PC-9 (cell line): ENCODE measurements around the gene SMIM1. TPM values are rescaled to one million over a fixed set of nuclear protein-coding genes. Genes with fewer than 3 reads are reported as not detected.

Experiments
- BruUV-seq: library from RNA; stranded (reverse); fragments of 400-500 nt; replicated peaks from 2 replicates; lab custom pipeline; 2021; lab: Mats Ljungman, UMichigan
- CTCF ChIA-PET: fragments of 300-600 bp; sonication (Branson Sonifier 250); formaldehyde crosslinking; loops from one replicate; lab custom pipeline; 2022; ENCODE audit warnings: antibody characterized with exemption; lab: Charles Lee
- POLR2A ChIA-PET: fragments of 300-600 bp; sonication (Branson Sonifier 250); formaldehyde crosslinking; loops from one replicate; lab custom pipeline; 2022; ENCODE audit warnings: antibody characterized with exemption; ENCODE audit not compliant: unreplicated experiment; lab: Charles Lee
- DNase-seq, 2 experiments: peaks; one replicate each; pipeline versions ENCODE4 v3.0.0 to v3.0.0-alpha.2; 2015 to 2022; ENCODE audit warnings: mixed read lengths in 1 of 2
- H2AFZ ChIP-seq: fragments of 200-600 bp; sonication (generic); 2 replicates; pipeline ENCODE4 v1.8.1; 2017; ENCODE audit warnings: antibody characterized with exemption
- H3F3A ChIP-seq: fragments of 200-600 bp; sonication (generic); 2 replicates; pipeline ENCODE4 v1.8.1; 2017; ENCODE audit warnings: antibody characterized with exemption, mild to moderate bottlenecking, low read depth; ENCODE audit not compliant: insufficient read depth
- H3K27ac ChIP-seq: fragments of 200-600 bp; sonication (generic); 2 replicates; pipeline ENCODE4 v1.6.1; 2016; ENCODE audit warnings: mixed run types
- H3K27me3 ChIP-seq: fragments of 200-600 bp; sonication (generic); 2 replicates; pipeline ENCODE4 v1.6.1; 2016; ENCODE audit warnings: low read depth, mixed run types; ENCODE audit not compliant: insufficient read depth
- H3K36me3 ChIP-seq: fragments of 200-600 bp; sonication (generic); 2 replicates; pipeline ENCODE4 v1.6.1; 2016; ENCODE audit warnings: low read depth, mixed run types
- H3K4me1 ChIP-seq: fragments of 200-600 bp; sonication (generic); replicated peaks from 2 replicates; pipeline ENCODE4 v1.6.1; 2016; ENCODE audit warnings: mixed run types; ENCODE audit not compliant: insufficient read depth
- H3K4me2 ChIP-seq: fragments of 200-600 bp; sonication (generic); 2 replicates; pipeline ENCODE4 v1.6.1; 2017; ENCODE audit warnings: mixed run types
- H3K4me3 ChIP-seq: fragments of 200-600 bp; sonication (generic); 2 replicates; pipeline ENCODE4 v1.6.1; 2016; ENCODE audit warnings: mixed run types
- H3K79me2 ChIP-seq: fragments of 200-600 bp; sonication (generic); 2 replicates; pipeline ENCODE4 v1.6.1; 2017; ENCODE audit warnings: low read depth, mixed run types
- H3K9me2 ChIP-seq: fragments of 200-600 bp; sonication (generic); 2 replicates; pipeline ENCODE4 v1.8.1; 2017; ENCODE audit warnings: mild to moderate bottlenecking; ENCODE audit not compliant: insufficient read depth
- H3K9me3 ChIP-seq: fragments of 200-600 bp; sonication (generic); 2 replicates; pipeline ENCODE4 v1.8.1; 2016; ENCODE audit warnings: low read depth; ENCODE audit not compliant: insufficient read depth
- H4K20me1 ChIP-seq: fragments of 200-600 bp; sonication (generic); 2 replicates; pipeline ENCODE4 v1.8.1; 2017; ENCODE audit not compliant: insufficient read depth
- EZH2 ChIP-seq: fragments of 200-600 bp; sonication (generic); IDR thresholded peaks from 2 replicates; pipeline ENCODE4 v1.8.0; 2017; ENCODE audit warnings: antibody characterized with exemption, low read depth
- intact Hi-C: fragments of 100-400 bp; cut with micrococcal nuclease; formaldehyde crosslinking; loops from one replicate; pipeline ENCODE4 v1.10.0; 2022; ENCODE audit not compliant: unreplicated experiment
- total RNA-seq: library from RNA; stranded (reverse); gene quantifications from 2 replicates; pipeline ENCODE4 v1.2.3, GENCODE V29; 2021
- TF ChIP-seq, protein P1 (sequence below): fragments of 200-600 bp; sonication (generic); conservative IDR thresholded peaks from 2 replicates; pipeline ENCODE4 v1.6.1; 2017; ENCODE audit warnings: mixed run types, antibody characterized with exemption, mild to moderate bottlenecking, moderate library complexity

The SMIM1 gene
- total RNA-seq, 1 experiment from 2014 or later, result 5.9 TPM

DNA sequence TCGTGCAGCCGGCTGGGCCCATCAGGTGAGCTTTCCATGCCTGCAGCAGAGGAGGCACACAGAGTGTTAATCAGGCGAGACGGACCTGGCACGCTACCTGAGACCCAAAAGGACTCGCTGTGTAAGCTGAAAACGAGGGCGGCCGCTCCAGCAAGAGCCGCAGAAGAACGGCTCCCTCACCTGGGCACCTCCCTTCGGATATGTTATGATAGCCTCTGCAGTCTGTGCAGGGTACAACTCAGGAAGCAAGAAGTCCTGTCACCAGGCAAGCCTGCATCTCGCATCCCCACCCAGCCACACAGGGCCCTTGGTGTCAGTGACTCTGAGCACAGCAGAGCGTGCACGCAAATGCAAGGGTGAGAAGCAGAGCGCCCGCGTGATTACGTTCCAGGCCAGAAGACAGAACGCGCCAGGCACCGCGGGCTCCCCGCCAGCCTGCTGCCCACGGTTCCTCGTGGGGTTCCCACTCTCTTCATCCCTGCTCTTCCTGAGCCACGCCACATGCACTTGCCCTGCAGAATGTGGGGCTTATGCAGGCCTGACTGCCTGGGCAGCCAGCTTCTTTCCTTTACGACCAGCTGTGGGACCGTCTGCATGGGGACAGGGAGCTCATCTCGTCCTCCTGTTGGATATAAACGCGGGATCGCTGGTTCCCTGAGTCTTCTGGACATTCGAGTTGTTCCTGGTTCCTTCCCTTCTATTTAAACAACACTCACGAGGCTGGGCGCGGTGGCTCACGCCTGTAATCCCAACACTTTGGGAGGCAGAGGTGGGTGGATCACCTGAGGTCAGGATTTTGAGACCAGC lies 44.0 kb downstream of the SMIM1 start:
- ChIA-PET POLR2A (no interaction called here), CTCF (no interaction called here)
- Histone ChIP-seq H3K27ac (no peak overlapping the region), H3K4me2 (no peak overlapping the region), H3K79me2 (no peaks in the 10 kb centered on the region), H3F3A (peaks cover 4% of the 10 kb centered on the region; the same call in 1 of the 2 replicates), H3K9me3 (no peaks in the 10 kb centered on the region), H3K36me3 (no peaks in the 10 kb centered on the region), H3K4me1 (no peaks in the 10 kb centered on the region), H2AFZ (no peak overlapping the region), H3K4me3 (no peak overlapping the region), H3K9me2 (no peaks in the 10 kb centered on the region), H4K20me1 (no peaks in the 10 kb centered on the region), H3K27me3 (no peaks in the 10 kb centered on the region)
- no peak for DNase-seq
- intact Hi-C loops, result no loop called here
- BruUV-seq, result no TSS peak
- TF ChIP-seq, protein P1, sequence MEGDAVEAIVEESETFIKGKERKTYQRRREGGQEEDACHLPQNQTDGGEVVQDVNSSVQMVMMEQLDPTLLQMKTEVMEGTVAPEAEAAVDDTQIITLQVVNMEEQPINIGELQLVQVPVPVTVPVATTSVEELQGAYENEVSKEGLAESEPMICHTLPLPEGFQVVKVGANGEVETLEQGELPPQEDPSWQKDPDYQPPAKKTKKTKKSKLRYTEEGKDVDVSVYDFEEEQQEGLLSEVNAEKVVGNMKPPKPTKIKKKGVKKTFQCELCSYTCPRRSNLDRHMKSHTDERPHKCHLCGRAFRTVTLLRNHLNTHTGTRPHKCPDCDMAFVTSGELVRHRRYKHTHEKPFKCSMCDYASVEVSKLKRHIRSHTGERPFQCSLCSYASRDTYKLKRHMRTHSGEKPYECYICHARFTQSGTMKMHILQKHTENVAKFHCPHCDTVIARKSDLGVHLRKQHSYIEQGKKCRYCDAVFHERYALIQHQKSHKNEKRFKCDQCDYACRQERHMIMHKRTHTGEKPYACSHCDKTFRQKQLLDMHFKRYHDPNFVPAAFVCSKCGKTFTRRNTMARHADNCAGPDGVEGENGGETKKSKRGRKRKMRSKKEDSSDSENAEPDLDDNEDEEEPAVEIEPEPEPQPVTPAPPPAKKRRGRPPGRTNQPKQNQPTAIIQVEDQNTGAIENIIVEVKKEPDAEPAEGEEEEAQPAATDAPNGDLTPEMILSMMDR, result no peak
- TF ChIP-seq EZH2, result no peak

DNA sequence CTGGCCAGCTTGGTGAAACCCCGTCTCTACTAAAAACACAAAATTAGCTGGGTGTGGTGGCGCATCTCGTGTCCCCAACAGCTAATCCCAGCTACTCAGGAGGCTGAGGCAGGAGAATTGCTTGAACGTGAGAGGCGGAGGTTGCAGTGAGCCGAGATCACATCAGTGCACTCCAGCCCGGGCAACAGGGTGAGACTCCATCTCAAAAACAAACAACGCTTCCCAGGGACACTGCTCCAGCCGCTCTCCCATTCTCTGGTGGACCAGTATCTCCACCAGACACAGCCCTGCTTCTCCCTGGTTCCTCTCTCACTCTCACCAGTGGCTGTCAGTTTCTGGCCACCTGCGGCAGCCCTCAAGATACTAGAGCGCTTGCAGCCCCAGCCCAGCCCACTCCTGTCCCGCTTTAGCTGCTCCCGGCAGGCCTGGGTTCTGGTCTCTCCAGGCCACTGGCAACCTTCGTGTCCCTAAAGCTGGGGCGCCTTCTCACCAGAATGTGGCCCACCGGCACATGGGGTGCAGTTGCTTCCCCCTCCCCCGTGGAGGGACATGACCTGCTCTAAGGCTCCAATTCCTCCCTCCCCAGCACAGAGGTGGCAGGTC lies 44.7 kb downstream of the SMIM1 start:
- DNase-seq, result no peak
- H3K27me3 ChIP-seq, result no peaks in the 10 kb centered on the region
- TF ChIP-seq, protein P1, result no peak
- TF ChIP-seq EZH2, result no peak
- no peaks in the 10 kb centered on the region for H3K9me3 ChIP-seq
- no peaks in the 10 kb centered on the region for H3F3A ChIP-seq
- no peak overlapping the region for H3K27ac ChIP-seq
- intact Hi-C loops, result no loop called here
- H3K79me2 ChIP-seq, result no peaks in the 10 kb centered on the region
- ChIA-PET POLR2A (no interaction called here), CTCF (no interaction called here)
- no peaks in the 10 kb centered on the region for H4K20me1 ChIP-seq
- no TSS peak for BruUV-seq
- no peaks in the 10 kb centered on the region for H3K4me1 ChIP-seq
- H3K36me3 ChIP-seq, result no peaks in the 10 kb centered on the region
- H3K4me2 ChIP-seq, result no peak overlapping the region
- H2AFZ ChIP-seq, result no peak overlapping the region
- no peaks in the 10 kb centered on the region for H3K9me2 ChIP-seq
- H3K4me3 ChIP-seq, result no peak overlapping the region

DNA sequence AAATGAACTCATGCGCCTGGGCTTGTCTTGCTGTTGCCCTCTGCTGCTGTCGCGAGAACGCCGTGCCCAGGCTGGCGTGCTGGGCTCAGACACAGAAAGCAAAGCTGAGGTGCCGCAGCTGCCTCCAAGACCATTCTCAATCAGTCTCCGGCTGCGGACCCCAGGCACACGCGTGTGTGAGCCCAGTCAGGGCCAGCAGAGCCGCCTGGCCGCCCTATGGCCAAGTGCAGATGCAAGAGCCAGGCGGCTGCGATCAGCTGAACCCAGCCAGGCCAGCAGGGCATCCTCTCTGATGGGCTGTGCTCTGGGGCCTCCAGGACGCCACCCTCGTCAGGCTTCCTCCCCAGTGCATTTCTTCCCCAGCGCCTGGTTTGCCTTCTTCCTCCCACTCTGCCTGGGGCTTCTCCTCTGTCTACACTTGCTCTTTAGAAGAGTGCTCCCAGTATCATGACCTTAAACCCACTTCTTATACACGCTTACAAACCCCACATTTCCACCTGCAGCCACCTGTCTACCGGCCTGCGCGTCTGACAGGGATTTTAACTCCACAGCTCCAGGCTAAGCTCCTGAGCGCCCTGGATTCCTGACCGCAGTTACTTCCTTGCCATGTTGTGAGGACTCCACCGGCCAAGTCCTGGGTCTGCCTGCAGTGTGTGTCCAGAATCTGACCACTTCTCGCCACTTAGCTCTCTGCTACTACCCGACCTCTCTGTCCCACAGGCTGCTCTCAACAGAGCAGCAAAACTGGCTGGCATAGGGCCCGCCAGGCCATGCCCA lies 45.5 kb downstream of the SMIM1 start:
- no peak overlapping the region for H3K4me3 ChIP-seq
- H3K9me2 ChIP-seq, result no peaks in the 10 kb centered on the region
- no peak for DNase-seq
- no peaks in the 10 kb centered on the region for H3K4me1 ChIP-seq
- no peaks in the 10 kb centered on the region for H3K79me2 ChIP-seq
- H3K4me2 ChIP-seq, result no peak overlapping the region
- CTCF ChIA-PET, result no interaction called here
- H3K9me3 ChIP-seq, result no peaks in the 10 kb centered on the region
- POLR2A ChIA-PET, result no interaction called here
- TF ChIP-seq, protein P1, result no peak
- no peak for TF ChIP-seq EZH2
- no peak overlapping the region for H3K27ac ChIP-seq
- no peaks in the 10 kb centered on the region for H3K36me3 ChIP-seq
- no peak overlapping the region for H2AFZ ChIP-seq
- BruUV-seq, result no TSS peak
- no peaks in the 10 kb centered on the region for H3F3A ChIP-seq
- intact Hi-C loops, result no loop called here
- no peaks in the 10 kb centered on the region for H3K27me3 ChIP-seq
- no peaks in the 10 kb centered on the region for H4K20me1 ChIP-seq
